GM12878 (cell line): Measurements from ENCODE around the gene CTXND2. TPM values are rescaled to one million over a fixed set of nuclear protein-coding genes. Genes with fewer than 3 reads are reported as not detected.

Source experiments
- ATF7 ChIP-seq: fragments of 450-650 bp; IDR thresholded peaks from 2 replicates; pipeline ENCODE4 v1.6.1; 2016; ENCODE audit warnings: low read depth, mild to moderate bottlenecking
- BCL11A ChIP-seq: IDR thresholded peaks from 2 replicates; pipeline ENCODE4 v1.6.1; 2011; ENCODE audit warnings: low read depth, low read length
- BHLHE40 ChIP-seq, 2 experiments: fragments of 450-650 bp in 1 of 2; IDR thresholded peaks; 2 replicates each; pipeline ENCODE4 v1.6.1; 2011 to 2017; ENCODE audit warnings: low read depth in 2 of 2, borderline replicate concordance in 1 of 2, improper control_type of control experiment in 1 of 2, low read length in 1 of 2, mild to moderate bottlenecking in 1 of 2
- EED ChIP-seq: sonication (generic); IDR thresholded peaks from 2 replicates; pipeline ENCODE4 v1.6.1; 2016; ENCODE audit warnings: antibody characterized with exemption, low read depth
- FOXM1 ChIP-seq: IDR thresholded peaks from 2 replicates; pipeline ENCODE4 v1.6.1; 2012; ENCODE audit warnings: low read depth, mild to moderate bottlenecking, inconsistent platforms, low read length, moderate library complexity
- IKZF2 ChIP-seq, 2 experiments: fragments of 450-650 bp; IDR thresholded peaks; 2 replicates each; pipeline ENCODE4 v1.6.1; 2017; ENCODE audit warnings: mild to moderate bottlenecking in 2 of 2, moderate library complexity in 2 of 2
- MEF2A ChIP-seq: IDR thresholded peaks from 2 replicates; pipeline ENCODE4 v1.6.1; 2011; ENCODE audit warnings: low read depth, mild to moderate bottlenecking, low read length, moderate library complexity; ENCODE audit not compliant: insufficient read depth
- MEF2B ChIP-seq: fragments of 450-650 bp; IDR thresholded peaks from 2 replicates; pipeline ENCODE4 v1.6.1; 2018; ENCODE audit warnings: mild to moderate bottlenecking, moderate library complexity; ENCODE audit not compliant: partially characterized antibody, poor library complexity, severe bottlenecking
- POLR2AphosphoS2 ChIP-seq: IDR thresholded peaks from 2 replicates; pipeline ENCODE4 v1.6.1; 2011; ENCODE audit warnings: low read depth, mild to moderate bottlenecking, low read length, improper control_type of control experiment, moderate library complexity
- POU2F2 ChIP-seq: IDR thresholded peaks from 3 replicates; pipeline ENCODE4 v1.6.1; 2011; ENCODE audit warnings: low read depth, mild to moderate bottlenecking, low read length, borderline replicate concordance
- RB1 ChIP-seq: fragments of 450-650 bp; formaldehyde crosslinking; IDR thresholded peaks from 2 replicates; pipeline ENCODE4 v1.6.1; 2017; ENCODE audit warnings: mild to moderate bottlenecking, borderline replicate concordance
- RELA ChIP-seq: fragments of 450-650 bp; IDR thresholded peaks from 2 replicates; pipeline ENCODE4 v1.8.0; 2014; ENCODE audit warnings: borderline replicate concordance; ENCODE audit not compliant: partially characterized antibody
- ZNF217 ChIP-seq: fragments of 450-650 bp; IDR thresholded peaks from 2 replicates; pipeline ENCODE4 v1.6.1; 2017; ENCODE audit warnings: antibody characterized with exemption, mild to moderate bottlenecking
- ZNF384 ChIP-seq: IDR thresholded peaks from 2 replicates; pipeline ENCODE4 v1.6.1; 2012; ENCODE audit warnings: low read depth, mild to moderate bottlenecking, low read length, improper control_type of control experiment, borderline replicate concordance
- polyA plus RNA-seq, 11 experiments: library from polyadenylated mRNA; depleted of rRNA in 4 of 11; unstranded in 6 of 11; stranded (reverse) in 5 of 11; fragments of >200 nt; fragmentation: Nextera tagmentation in 4 of 11; fragmentation: Illumina TruSeq in 1 of 11; extraction: Ambion mirVana in 4 of 11; extraction: Trizol in 1 of 11; gene quantifications; 1 replicate in 1 of 11; 2 replicates in 10 of 11; pipeline versions ENCODE4 v1.2.1 to v1.2.3, GENCODE V29; 2011 to 2016; ENCODE audit warnings: inconsistent platforms in 2 of 11, missing spikeins in 2 of 11, low read depth in 1 of 11
- total RNA-seq, 4 experiments: library from RNA; depleted of rRNA in 3 of 4; stranded (reverse); fragments of >200 nt in 3 of 4; fragmentation: Illumina TruSeq in 1 of 4; extraction: Trizol in 1 of 4; gene quantifications; 2 replicates each; pipeline versions ENCODE4 v1.2.1 to v1.2.3, GENCODE V29; 2013 to 2021
- TF ChIP-seq, protein P1 (sequence below): IDR thresholded peaks from 2 replicates; pipeline ENCODE4 v1.6.1; 2011; ENCODE audit warnings: borderline replicate concordance, low read depth, mild to moderate bottlenecking, moderate library complexity, low read length; ENCODE audit not compliant: insufficient read depth, poor library complexity, severe bottlenecking
- TF ChIP-seq, protein P2 (sequence below): fragments of 450-650 bp; IDR thresholded peaks from 2 replicates; pipeline ENCODE4 v1.6.1; 2017; ENCODE audit warnings: low read depth, mild to moderate bottlenecking, moderate library complexity
- TF ChIP-seq, protein P3 (sequence below): fragments of 450-650 bp; IDR thresholded peaks from 2 replicates; pipeline ENCODE4 v1.6.1; 2017; ENCODE audit warnings: mild to moderate bottlenecking, low read depth, inconsistent platforms; ENCODE audit not compliant: poor library complexity, severe bottlenecking
- TF ChIP-seq, protein P4 (sequence below): IDR thresholded peaks from 2 replicates; pipeline ENCODE4 v1.6.1; 2012; ENCODE audit warnings: mild to moderate bottlenecking, low read depth, low read length

CTXND2 gene
- total and polyA plus RNA-seq, 10 of the 15 experiments (the other 5 are each of a cell fraction or from before 2014, with no cell fraction given): not detected

DNA sequence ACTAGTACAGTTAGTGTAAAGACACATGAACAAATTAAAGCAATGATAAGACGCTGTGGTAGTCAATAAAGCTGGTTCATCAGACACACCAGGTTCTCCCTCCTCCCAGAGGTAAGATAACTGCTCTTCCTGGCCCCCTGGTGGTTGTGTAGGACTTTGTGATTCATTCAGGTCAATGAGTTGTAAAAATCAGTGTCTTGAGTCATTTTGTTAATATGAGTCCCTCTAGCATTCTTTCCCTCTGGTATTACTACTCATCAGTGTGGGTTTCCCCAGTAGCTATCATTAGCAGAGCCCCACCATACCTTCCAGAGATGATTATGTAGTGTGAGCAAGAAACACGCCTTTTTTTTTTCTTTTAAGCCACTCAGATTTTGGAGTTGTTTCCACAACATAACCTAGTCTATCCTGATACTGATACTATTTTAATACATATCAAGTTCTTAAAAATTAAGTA lies 35.6 kb downstream of the CTXND2 start (continued):
- TF ChIP-seq, protein P1, sequence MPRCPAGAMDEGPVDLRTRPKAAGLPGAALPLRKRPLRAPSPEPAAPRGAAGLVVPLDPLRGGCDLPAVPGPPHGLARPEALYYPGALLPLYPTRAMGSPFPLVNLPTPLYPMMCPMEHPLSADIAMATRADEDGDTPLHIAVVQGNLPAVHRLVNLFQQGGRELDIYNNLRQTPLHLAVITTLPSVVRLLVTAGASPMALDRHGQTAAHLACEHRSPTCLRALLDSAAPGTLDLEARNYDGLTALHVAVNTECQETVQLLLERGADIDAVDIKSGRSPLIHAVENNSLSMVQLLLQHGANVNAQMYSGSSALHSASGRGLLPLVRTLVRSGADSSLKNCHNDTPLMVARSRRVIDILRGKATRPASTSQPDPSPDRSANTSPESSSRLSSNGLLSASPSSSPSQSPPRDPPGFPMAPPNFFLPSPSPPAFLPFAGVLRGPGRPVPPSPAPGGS: peak; percentile 38
- TF ChIP-seq ATF7: peak; percentile 72
- TF ChIP-seq, protein P2, sequence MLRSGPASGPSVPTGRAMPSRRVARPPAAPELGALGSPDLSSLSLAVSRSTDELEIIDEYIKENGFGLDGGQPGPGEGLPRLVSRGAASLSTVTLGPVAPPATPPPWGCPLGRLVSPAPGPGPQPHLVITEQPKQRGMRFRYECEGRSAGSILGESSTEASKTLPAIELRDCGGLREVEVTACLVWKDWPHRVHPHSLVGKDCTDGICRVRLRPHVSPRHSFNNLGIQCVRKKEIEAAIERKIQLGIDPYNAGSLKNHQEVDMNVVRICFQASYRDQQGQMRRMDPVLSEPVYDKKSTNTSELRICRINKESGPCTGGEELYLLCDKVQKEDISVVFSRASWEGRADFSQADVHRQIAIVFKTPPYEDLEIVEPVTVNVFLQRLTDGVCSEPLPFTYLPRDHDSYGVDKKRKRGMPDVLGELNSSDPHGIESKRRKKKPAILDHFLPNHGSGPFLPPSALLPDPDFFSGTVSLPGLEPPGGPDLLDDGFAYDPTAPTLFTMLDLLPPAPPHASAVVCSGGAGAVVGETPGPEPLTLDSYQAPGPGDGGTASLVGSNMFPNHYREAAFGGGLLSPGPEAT: peak; percentile 65
- TF ChIP-seq BHLHE40 (IDR thresholded peaks at IDR 0.05; ENCODE audit: borderline replicate concordance in 1 of 2, low read depth in 2 of 2, low read length in 1 of 2): peak in 1 of 2 experiments; percentile 43; a peak in 1 of 4 replicates
- peak; percentile 59; the same call in 1 of the 3 replicates for TF ChIP-seq POU2F2
- peak; percentile 56 for TF ChIP-seq BCL11A
- TF ChIP-seq IKZF2 (IDR thresholded peaks at IDR 0.05): peak in 1 of 2 experiments; percentile 43; a peak in 1 of 4 replicates
- no peak for TF ChIP-seq POLR2AphosphoS2
- TF ChIP-seq MEF2A: peak; percentile 76; the same call in 1 of the 2 replicates
- peak; percentile 39; the same call in 1 of the 2 replicates for TF ChIP-seq RB1
- 0 out of 2 replicates have a peak, but pooled peaks have one; percentile 69 for TF ChIP-seq FOXM1
- TF ChIP-seq ZNF217: no peak
- TF ChIP-seq, protein P3, sequence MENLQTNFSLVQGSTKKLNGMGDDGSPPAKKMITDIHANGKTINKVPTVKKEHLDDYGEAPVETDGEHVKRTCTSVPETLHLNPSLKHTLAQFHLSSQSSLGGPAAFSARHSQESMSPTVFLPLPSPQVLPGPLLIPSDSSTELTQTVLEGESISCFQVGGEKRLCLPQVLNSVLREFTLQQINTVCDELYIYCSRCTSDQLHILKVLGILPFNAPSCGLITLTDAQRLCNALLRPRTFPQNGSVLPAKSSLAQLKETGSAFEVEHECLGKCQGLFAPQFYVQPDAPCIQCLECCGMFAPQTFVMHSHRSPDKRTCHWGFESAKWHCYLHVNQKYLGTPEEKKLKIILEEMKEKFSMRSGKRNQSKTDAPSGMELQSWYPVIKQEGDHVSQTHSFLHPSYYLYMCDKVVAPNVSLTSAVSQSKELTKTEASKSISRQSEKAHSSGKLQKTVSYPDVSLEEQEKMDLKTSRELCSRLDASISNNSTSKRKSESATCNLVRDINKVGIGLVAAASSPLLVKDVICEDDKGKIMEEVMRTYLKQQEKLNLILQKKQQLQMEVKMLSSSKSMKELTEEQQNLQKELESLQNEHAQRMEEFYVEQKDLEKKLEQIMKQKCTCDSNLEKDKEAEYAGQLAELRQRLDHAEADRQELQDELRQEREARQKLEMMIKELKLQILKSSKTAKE: peak; percentile 35
- TF ChIP-seq, protein P4, sequence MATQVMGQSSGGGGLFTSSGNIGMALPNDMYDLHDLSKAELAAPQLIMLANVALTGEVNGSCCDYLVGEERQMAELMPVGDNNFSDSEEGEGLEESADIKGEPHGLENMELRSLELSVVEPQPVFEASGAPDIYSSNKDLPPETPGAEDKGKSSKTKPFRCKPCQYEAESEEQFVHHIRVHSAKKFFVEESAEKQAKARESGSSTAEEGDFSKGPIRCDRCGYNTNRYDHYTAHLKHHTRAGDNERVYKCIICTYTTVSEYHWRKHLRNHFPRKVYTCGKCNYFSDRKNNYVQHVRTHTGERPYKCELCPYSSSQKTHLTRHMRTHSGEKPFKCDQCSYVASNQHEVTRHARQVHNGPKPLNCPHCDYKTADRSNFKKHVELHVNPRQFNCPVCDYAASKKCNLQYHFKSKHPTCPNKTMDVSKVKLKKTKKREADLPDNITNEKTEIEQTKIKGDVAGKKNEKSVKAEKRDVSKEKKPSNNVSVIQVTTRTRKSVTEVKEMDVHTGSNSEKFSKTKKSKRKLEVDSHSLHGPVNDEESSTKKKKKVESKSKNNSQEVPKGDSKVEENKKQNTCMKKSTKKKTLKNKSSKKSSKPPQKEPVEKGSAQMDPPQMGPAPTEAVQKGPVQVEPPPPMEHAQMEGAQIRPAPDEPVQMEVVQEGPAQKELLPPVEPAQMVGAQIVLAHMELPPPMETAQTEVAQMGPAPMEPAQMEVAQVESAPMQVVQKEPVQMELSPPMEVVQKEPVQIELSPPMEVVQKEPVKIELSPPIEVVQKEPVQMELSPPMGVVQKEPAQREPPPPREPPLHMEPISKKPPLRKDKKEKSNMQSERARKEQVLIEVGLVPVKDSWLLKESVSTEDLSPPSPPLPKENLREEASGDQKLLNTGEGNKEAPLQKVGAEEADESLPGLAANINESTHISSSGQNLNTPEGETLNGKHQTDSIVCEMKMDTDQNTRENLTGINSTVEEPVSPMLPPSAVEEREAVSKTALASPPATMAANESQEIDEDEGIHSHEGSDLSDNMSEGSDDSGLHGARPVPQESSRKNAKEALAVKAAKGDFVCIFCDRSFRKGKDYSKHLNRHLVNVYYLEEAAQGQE: no peak
- peak; percentile 61 for TF ChIP-seq ZNF384
- TF ChIP-seq RELA: peak; percentile 75
- TF ChIP-seq MEF2B: peak; percentile 46
- TF ChIP-seq EED: 0 out of 2 replicates have a peak, but pooled peaks have one; percentile 19
